HEK293T (cell line): ENCODE data around the gene CDH13.

Source experiments
- LEF1 ChIP-seq: fragments of 450-650 bp; IDR thresholded peaks from 2 replicates; pipeline ENCODE4 v1.6.1; 2017; ENCODE audit warnings: mild to moderate bottlenecking, borderline replicate concordance
- SP1 ChIP-seq: fragments of 450-650 bp; IDR thresholded peaks from 2 replicates; pipeline ENCODE4 v1.6.1; 2017

- TF ChIP-seq LEF1, result no peak
- TF ChIP-seq SP1, result no peak
These were observed 56.0 kb downstream of the CDH13 start for GRCh38 chr16:82682767-82683166.
